ENCODE results near the gene LCE2A. TPM values are rescaled to one million over a fixed set of nuclear protein-coding genes. Genes with fewer than 3 reads are reported as not detected.
"Not testable (repeated sequence)": the region's sequence is repeated elsewhere in the genome, so short reads cannot be mapped to it uniquely, and the experiment has no call there.

Gene LCE2A
- total RNA-seq, 2 experiments from 2014 or later: not detected

DNA sequence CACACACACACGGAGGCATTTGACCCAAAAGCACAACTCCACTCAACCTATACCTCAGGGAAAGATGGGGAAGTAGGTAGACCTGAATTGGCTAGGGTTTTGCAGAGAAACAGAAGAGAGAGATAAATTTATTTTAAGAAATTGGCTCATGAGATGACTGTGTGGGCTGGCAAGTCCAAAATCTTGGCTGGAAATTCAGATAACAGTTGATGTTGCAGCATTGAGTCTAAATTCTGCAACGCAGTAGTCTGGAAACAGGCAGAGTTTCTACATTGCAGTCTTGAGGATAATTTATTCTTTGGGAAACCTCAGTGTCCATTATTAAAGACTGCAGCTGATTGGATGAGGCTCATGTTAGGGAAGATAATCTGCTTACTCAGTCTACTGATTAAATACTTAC, 16.5 kb upstream of the LCE2A start:
- H3K36me3 Mint-ChIP-seq (ENCODE audit: low read depth): no peaks in the 10 kb centered on the region
- no peaks in the 10 kb centered on the region for H3K9me3 Mint-ChIP-seq (ENCODE audit: low read depth)
- no peak for DNase-seq
- no peak for ATAC-seq
- POLR2A ChIA-PET: no interaction called here
- no peaks in the 10 kb centered on the region for H3K4me1 Mint-ChIP-seq
- H3K4me3 Mint-ChIP-seq: no peak overlapping the region
- no peak overlapping the region for H3K27ac Mint-ChIP-seq
- H3K27me3 Mint-ChIP-seq: peaks cover 20% of the 10 kb centered on the region
- CTCF ChIA-PET: no interaction called here
- intact Hi-C loops (cut with DNase I, micrococcal nuclease): no loop called here

DNA sequence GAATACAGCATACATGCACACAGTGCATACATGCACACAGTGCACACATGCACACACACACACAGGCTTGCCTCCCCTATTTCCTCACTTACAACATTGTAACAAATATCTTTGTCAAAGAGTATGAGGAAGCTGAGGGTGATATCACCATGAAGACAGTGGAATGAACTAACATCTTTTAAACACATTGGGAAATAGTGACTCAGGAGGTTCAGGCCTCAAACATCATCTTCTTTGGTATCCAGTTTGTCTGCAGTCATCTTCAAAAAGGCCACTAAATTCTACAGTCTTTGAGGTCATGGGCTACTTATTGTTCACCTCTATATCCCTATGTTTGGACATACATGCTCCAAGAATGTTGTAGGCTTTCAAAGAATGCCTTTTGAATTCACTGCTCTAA, 14.3 kb upstream of the LCE2A start:
- no peaks in the 10 kb centered on the region for H3K36me3 Mint-ChIP-seq (ENCODE audit: low read depth)
- H3K4me3 Mint-ChIP-seq: no peak overlapping the region
- no peaks in the 10 kb centered on the region for H3K4me1 Mint-ChIP-seq
- intact Hi-C loops (cut with DNase I, micrococcal nuclease): no loop called here
- ATAC-seq: no peak
- no peak for DNase-seq
- H3K27me3 Mint-ChIP-seq: peaks cover 22% of the 10 kb centered on the region
- no peak overlapping the region for H3K27ac Mint-ChIP-seq
- H3K9me3 Mint-ChIP-seq (ENCODE audit: low read depth): no peaks in the 10 kb centered on the region
- ChIA-PET POLR2A (no interaction called here), CTCF (no interaction called here)

DNA sequence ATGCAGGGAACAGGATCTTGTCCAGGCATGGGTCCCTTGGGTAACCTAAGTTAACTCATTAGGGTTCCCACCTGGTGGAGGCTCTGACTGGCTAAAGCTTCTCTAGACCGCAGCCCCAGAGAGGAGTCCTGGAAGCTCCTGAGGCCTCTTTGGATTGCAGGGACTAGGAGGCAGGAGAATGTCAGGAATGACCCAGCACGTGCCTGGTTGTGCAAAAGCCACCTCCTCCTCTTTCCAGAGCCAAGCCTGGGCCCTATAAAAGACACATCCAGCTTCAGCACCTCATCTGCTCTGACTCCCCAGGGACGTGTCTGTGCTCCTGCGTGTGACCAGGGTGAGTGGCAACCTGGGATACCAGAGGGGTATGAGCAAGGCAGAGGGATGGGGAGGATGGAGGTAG, 12.3 kb upstream of the LCE2A start, which contains the start of gene LCE2B:
TSS of gene LCE2B (plus strand) at position 301 of the 400 bp plus-strand sequence. CDS start 721 bp downstream, outside the sequence.
- CTCF ChIA-PET; POLR2A ChIA-PET; H3K4me1 Mint-ChIP-seq; H3K9me3 Mint-ChIP-seq (ENCODE audit: low read depth); H3K36me3 Mint-ChIP-seq (ENCODE audit: low read depth); H3K4me3 Mint-ChIP-seq; H3K27ac Mint-ChIP-seq; ATAC-seq; DNase-seq: not testable (repeated sequence)
- peaks cover 31% of the 10 kb centered on the region for H3K27me3 Mint-ChIP-seq
- intact Hi-C loops (cut with DNase I, micrococcal nuclease): loop anchor here (1.0 kb wide), 1 partner anchor 9 kb away; no protein-coding TSS in a partner anchor

DNA sequence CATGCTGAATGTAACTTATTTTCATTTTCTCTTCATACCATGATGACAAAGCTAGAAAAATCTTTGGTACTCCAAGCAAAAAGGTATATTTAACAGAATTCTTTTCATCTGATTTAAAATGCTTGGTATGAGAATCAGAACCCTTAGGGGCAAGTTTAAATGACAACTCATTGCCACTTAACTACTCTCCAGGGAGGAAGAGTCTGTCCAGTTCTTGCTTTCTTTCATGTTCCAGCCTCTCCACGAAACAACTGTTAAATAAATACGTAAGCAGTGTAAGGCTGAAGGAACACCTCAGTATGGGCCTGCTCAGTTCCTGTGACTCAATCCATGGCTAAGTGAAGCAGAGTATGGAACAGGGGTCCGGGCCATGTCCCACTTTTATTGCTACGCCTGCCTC, 1.6 kb downstream of the LCE2A start:
- Mint-ChIP-seq H3K27me3 (peaks cover 10% of the 10 kb centered on the region), H3K36me3 (ENCODE audit: low read depth) (no peaks in the 10 kb centered on the region), H3K4me1 (no peaks in the 10 kb centered on the region), H3K4me3 (no peak overlapping the region), H3K27ac (no peak overlapping the region), H3K9me3 (ENCODE audit: low read depth) (peaks cover 5% of the 10 kb centered on the region)
- POLR2A ChIA-PET: no interaction called here
- ATAC-seq (no peak), DNase-seq (no peak)
- CTCF ChIA-PET: no interaction called here
- intact Hi-C loops (cut with DNase I, micrococcal nuclease): no loop called here

DNA sequence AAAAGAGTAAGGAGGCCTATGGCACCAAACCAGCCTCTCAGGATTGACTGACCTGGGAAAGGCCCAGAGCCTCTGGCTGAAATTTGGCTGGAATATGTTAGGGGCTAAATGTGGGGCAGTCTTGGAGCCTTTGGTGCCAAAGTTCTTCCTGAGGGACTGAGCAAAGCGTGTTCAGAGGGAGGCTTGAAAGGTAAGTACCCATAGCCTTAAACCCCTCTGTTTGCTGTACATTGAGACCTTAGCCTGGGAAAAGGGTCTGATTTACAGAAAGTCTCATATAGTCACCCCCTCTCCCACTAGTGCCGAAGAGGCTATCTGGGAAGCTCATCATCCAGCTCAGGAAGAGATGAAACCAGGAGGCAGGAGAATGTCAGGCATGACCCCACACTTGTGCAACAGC, 9.7 kb downstream of the LCE2A start, which contains the start of gene LCE4A:
TSS of gene LCE4A (plus strand) at position 301 of the 400 bp plus-strand sequence. CDS start 916 bp downstream, outside the sequence.
- no peaks in the 10 kb centered on the region for H3K4me1 Mint-ChIP-seq
- intact Hi-C loops (cut with DNase I, micrococcal nuclease): no loop called here
- DNase-seq (no peak), ATAC-seq (no peak)
- no peak within 1 kb of the TSS for H3K4me3 Mint-ChIP-seq
- H3K9me3 Mint-ChIP-seq (ENCODE audit: low read depth): peaks cover 5% of the 10 kb centered on the region
- H3K36me3 Mint-ChIP-seq (ENCODE audit: low read depth): no peaks in the 10 kb centered on the region
- CTCF ChIA-PET: no interaction called here
- POLR2A ChIA-PET: no interaction called here
- peaks cover 34% of the 10 kb centered on the region for H3K27me3 Mint-ChIP-seq
- no peak within 1 kb of the TSS for H3K27ac Mint-ChIP-seq

DNA sequence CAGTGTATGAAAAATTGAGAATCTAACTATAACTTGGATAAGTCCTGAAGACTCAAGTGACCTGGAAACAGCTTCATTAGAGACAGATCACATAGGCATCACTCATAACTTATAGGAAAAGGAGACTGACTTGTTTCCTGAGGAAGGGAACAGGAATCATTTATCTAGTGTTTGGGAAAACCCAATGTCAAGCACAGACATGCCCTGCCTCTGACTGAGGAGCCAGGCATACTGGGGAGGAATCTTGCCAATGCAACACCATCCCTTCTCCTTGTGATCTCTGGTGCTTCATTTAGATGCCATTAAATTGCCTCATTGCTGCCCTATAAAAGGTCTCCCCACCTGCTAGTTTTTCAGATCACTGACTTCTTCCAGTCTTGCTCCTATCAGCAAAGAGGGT, 20.1 kb downstream of the LCE2A start:
- Mint-ChIP-seq H3K9me3 (ENCODE audit: low read depth) (peaks cover 2% of the 10 kb centered on the region), H3K4me3 (no peak overlapping the region), H3K27ac (no peak overlapping the region), H3K4me1 (no peaks in the 10 kb centered on the region), H3K27me3 (peaks cover 3% of the 10 kb centered on the region), H3K36me3 (ENCODE audit: low read depth) (no peaks in the 10 kb centered on the region)
- ChIA-PET CTCF (interaction anchor here (0.7 kb wide), 1 partner anchor 16 kb away, joined by 3 read pairs; no protein-coding TSS in a partner anchor), POLR2A (no interaction called here)
- intact Hi-C loops (cut with DNase I, micrococcal nuclease): no loop called here
- DNase-seq (no peak), ATAC-seq (no peak)

DNA sequence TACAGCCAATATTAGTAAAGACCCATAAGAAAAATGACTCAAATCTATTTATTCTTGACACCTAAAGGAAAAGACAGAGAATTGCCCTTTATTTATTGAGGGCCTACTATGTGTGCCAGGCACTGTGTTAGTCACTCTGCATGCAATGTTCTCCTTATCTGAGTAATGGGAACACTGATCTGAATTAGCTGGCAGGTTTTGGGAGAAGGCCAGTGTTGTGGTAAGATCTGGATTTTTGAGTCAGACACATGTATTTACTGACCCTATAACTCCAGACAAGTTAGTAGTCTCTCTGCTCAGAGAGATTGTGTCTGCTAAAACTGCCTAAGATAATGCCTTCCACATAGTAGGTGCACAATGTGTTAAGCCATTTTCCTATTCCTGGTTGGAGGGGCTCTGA, 27.1 kb downstream of the LCE2A start:
- intact Hi-C loops (cut with DNase I, micrococcal nuclease): no loop called here
- no peak overlapping the region for H3K27ac Mint-ChIP-seq
- H3K36me3 Mint-ChIP-seq (ENCODE audit: low read depth): no peaks in the 10 kb centered on the region
- peaks cover 8% of the 10 kb centered on the region for H3K27me3 Mint-ChIP-seq
- DNase-seq (no peak), ATAC-seq (no peak)
- H3K4me3 Mint-ChIP-seq: no peak overlapping the region
- ChIA-PET CTCF (interaction anchor here (0.6 to 1.7 kb wide), 3 partner anchors 73 to 503 kb away, joined by 3 to 6 read pairs (median 3); no protein-coding TSS in a partner anchor), POLR2A (no interaction called here)
- H3K9me3 Mint-ChIP-seq (ENCODE audit: low read depth): no peaks in the 10 kb centered on the region
- no peaks in the 10 kb centered on the region for H3K4me1 Mint-ChIP-seq

DNA sequence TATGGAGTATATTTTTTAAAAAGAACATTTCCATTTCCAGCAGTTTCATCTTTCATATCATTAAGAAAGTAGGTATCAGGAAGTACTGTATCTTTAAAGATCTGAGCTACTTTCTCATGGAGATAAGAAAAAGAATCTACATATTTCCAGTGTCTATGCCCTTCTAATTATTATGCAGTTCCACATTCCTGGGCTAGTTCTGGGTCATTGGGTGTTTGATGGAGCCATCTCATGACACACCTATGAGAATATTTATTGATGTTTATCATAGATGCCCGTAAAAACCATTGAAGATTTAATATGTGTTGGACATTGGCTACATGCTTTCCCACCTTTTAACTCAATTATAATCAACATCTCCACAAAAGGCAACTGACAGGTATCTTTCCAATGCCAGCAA, 30.8 kb downstream of the LCE2A start:
- intact Hi-C loops (cut with DNase I, micrococcal nuclease): no loop called here
- ChIA-PET POLR2A (no interaction called here), CTCF (no interaction called here)
- DNase-seq: no peak
- no peak overlapping the region for H3K27ac Mint-ChIP-seq
- H3K4me3 Mint-ChIP-seq: no peak overlapping the region
- H3K27me3 Mint-ChIP-seq: peaks cover 13% of the 10 kb centered on the region
- H3K4me1 Mint-ChIP-seq: no peaks in the 10 kb centered on the region
- no peaks in the 10 kb centered on the region for H3K36me3 Mint-ChIP-seq (ENCODE audit: low read depth)
- ATAC-seq: no peak
- no peaks in the 10 kb centered on the region for H3K9me3 Mint-ChIP-seq (ENCODE audit: low read depth)

DNA sequence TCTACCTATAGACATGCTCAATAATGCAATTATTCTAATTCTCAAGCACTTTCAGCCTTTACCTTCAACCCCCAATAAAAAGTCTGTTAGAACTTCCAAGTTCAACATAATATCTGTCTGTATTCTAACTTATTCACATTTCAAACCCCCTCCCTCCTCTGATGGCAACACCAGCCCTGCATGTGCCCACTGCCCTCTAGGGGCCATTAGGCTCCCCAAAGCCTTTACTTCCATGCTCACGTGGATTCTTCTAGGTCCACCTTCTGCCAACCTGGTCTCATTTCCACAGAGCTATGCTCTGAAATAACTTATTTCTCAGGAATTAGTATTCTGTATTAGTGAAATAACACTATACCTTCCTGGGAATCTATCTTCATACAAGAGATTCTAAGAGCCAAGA, 37.5 kb downstream of the LCE2A start:
- ATAC-seq (no peak), DNase-seq (no peak)
- H3K9me3 Mint-ChIP-seq (ENCODE audit: low read depth): no peaks in the 10 kb centered on the region
- H3K27ac Mint-ChIP-seq: no peak overlapping the region
- ChIA-PET POLR2A (no interaction called here), CTCF (interaction anchor here (0.6 to 0.9 kb wide), 2 partner anchors 18 to 49 kb away, joined by 3 read pairs; no protein-coding TSS in a partner anchor)
- H3K36me3 Mint-ChIP-seq (ENCODE audit: low read depth): no peaks in the 10 kb centered on the region
- peaks cover 27% of the 10 kb centered on the region for H3K27me3 Mint-ChIP-seq
- H3K4me1 Mint-ChIP-seq: no peaks in the 10 kb centered on the region
- intact Hi-C loops (cut with DNase I, micrococcal nuclease): no loop called here
- no peak overlapping the region for H3K4me3 Mint-ChIP-seq

DNA sequence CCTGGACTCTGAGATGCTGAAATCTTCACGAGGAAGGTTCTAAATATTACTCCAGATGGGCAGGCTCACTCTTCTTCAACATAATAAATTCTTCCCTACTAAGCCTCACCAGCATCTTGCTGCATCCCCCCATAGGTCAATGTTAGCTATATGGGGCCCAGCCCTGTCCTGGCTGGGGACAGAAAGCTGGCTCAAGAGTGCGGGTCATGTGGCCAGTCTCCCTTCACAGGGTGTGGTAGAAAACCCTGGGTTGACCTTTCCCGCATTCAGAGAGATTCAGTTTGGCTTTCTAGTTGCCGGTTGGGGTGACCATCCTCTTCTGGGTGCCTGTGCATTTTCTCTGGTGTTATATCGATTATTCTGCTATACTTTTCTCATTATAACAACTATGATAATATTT, 39.9 kb downstream of the LCE2A start:
- intact Hi-C loops (cut with DNase I, micrococcal nuclease): no loop called here
- POLR2A ChIA-PET: no interaction called here
- peaks cover 27% of the 10 kb centered on the region for H3K27me3 Mint-ChIP-seq
- H3K4me1 Mint-ChIP-seq: no peaks in the 10 kb centered on the region
- no peaks in the 10 kb centered on the region for H3K9me3 Mint-ChIP-seq (ENCODE audit: low read depth)
- DNase-seq (no peak), ATAC-seq (no peak)
- CTCF ChIA-PET: no interaction called here
- H3K27ac Mint-ChIP-seq: no peak overlapping the region
- H3K4me3 Mint-ChIP-seq: no peak overlapping the region
- H3K36me3 Mint-ChIP-seq (ENCODE audit: low read depth): no peaks in the 10 kb centered on the region

DNA sequence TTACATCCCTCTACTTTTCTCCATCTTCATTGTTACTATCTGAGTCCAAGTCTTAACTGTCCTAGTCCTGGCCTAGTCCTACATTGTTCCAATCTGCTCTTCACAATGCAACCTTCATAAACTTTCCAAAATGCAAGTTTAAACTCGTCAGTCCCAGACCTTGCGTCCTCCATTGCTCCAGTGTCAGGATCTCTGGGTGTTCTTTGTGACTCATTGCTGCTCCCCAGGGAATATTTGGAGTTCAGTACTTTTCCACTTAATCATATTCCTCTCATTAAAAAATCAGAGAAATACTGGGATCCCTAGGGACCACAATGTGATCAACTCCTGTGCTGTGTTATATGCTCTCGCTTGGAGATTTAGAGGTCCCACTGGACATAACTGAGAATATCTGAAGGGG, 41.7 kb downstream of the LCE2A start:
- Mint-ChIP-seq H3K27ac (no peak overlapping the region), H3K27me3 (peaks cover 30% of the 10 kb centered on the region), H3K9me3 (ENCODE audit: low read depth) (no peaks in the 10 kb centered on the region), H3K4me1 (no peaks in the 10 kb centered on the region), H3K36me3 (ENCODE audit: low read depth) (no peaks in the 10 kb centered on the region), H3K4me3 (no peak overlapping the region)
- POLR2A ChIA-PET: no interaction called here
- intact Hi-C loops (cut with DNase I, micrococcal nuclease): no loop called here
- ATAC-seq: no peak
- DNase-seq: no peak
- CTCF ChIA-PET: no interaction called here

DNA sequence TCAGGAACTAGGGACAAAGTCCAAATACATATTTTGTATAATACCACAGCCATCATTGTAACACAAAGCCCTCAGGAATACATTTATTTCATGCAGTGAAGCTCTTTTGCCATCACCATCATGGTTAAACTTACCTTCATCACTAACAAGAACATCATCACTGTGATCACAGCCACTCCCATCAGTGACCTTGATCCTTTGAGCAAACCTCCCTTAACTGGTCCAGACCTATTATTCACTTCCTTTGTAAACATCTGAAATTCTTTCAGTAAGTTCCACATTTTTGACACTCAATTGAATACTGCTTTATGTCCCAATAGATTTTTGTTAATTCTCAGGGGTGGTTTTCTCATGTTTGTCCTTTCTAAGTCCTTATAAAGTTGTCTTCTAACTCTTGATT, 43.5 kb downstream of the LCE2A start:
- peaks cover 22% of the 10 kb centered on the region for H3K27me3 Mint-ChIP-seq
- intact Hi-C loops (cut with DNase I, micrococcal nuclease): no loop called here
- no peaks in the 10 kb centered on the region for H3K9me3 Mint-ChIP-seq (ENCODE audit: low read depth)
- ChIA-PET CTCF (interaction anchor here (0.6 kb wide), 1 partner anchor 213 kb away, joined by 4 read pairs; no protein-coding TSS in a partner anchor), POLR2A (no interaction called here)
- no peak overlapping the region for H3K27ac Mint-ChIP-seq
- no peaks in the 10 kb centered on the region for H3K36me3 Mint-ChIP-seq (ENCODE audit: low read depth)
- DNase-seq (no peak), ATAC-seq (no peak)
- no peak overlapping the region for H3K4me3 Mint-ChIP-seq
- no peaks in the 10 kb centered on the region for H3K4me1 Mint-ChIP-seq
